ENCODE measurements around the gene SYT9.
"Not testable (repeated sequence)": the region's sequence is repeated elsewhere in the genome, so short reads cannot be mapped to it uniquely, and the experiment has no call there.

SYT9 gene

DNA sequence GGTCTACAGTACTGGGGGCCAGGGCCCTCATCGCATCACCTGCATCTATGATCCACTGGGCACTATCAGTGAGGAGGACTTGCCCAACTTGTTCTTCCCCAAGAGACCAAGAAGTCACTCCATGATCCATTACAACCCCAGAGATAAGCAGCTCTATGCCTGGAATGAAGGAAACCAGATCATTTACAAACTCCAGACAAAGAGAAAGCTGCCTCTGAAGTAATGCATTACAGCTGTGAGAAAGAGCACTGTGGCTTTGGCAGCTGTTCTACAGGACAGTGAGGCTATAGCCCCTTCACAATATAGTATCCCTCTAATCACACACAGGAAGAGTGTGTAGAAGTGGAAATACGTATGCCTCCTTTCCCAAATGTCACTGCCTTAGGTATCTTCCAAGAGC, 258.3 kb downstream of the SYT9 start:
- H3K27me3 Mint-ChIP-seq = no peaks in the 10 kb centered on the region
- H3K4me1 Mint-ChIP-seq = peaks cover 28% of the 10 kb centered on the region
- H3K9me3 Mint-ChIP-seq = no peaks in the 10 kb centered on the region
- no peak overlapping the region for H3K27ac Mint-ChIP-seq
- H3K4me3 Mint-ChIP-seq = no peak overlapping the region
- H3K36me3 Mint-ChIP-seq = no peaks in the 10 kb centered on the region

- Mint-ChIP-seq H3K4me3 (no peak overlapping the region), H3K27me3 (no peaks in the 10 kb centered on the region), H3K36me3 (no peaks in the 10 kb centered on the region), H3K9me3 (no peaks in the 10 kb centered on the region), H3K4me1 (peaks cover 42% of the 10 kb centered on the region), H3K27ac (no peak overlapping the region)
Observed at GRCh38 chr11:7511401-7511800, 259.7 kb downstream of the SYT9 start.

DNA sequence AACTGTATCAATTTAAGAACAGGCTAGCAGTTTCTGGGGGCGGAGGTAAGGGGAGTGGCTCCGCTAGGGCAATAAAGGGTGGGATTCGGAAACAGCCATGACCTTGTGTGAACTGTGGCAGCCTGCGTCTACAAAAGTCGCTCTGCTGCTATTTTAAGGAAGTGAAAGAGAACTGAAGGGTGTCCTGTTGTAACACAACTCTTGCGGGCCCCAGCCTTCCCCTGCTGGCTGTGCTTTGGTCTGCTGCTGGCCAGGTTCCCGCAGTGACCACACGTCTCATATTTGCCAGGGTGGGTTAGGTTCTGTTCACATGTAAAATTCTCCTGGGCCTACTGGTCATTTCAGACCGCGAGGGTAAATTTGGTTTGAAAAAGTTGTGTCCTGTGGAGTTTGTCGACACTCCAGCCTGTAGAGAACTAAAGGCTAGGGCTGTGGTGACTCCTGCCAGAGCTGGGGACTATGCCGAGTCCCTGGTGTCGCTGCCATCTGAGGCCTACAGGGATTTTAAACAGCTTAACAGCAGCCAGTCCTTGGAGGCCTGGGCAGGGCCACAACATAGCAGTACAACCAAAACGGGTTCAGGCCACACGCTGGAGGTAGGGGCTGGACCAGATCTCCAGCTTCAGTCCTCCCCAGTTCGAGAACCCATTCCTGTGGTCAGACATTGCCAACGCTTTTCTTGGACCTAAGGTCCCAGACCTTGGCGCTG, 261.0 kb downstream of the SYT9 start:
- Mint-ChIP-seq H3K27ac (peak overlapping the region; percentile 94), H3K27me3 (no peaks in the 10 kb centered on the region), H3K9me3 (no peaks in the 10 kb centered on the region), H3K4me3 (peak overlapping the region; percentile 93), H3K4me1 (peaks cover 52% of the 10 kb centered on the region), H3K36me3 (no peaks in the 10 kb centered on the region)

GRCh38 chr11:7513234-7514098, 261.8 kb downstream of the SYT9 start, which contains the start of gene PPFIBP2:
TSS of gene PPFIBP2 (plus strand) at chr11:7513999. CDS start at chr11:7549476, 35,477 bp downstream.
- peak within 1 kb of the TSS; percentile 94 for H3K27ac Mint-ChIP-seq
- no peaks in the 10 kb centered on the region for H3K9me3 Mint-ChIP-seq

GRCh38 chr11:7514099-7514591, 262.4 kb downstream of the SYT9 start:
- H3K27ac Mint-ChIP-seq = no peak overlapping the region
- peak overlapping the region; percentile 93 for H3K4me3 Mint-ChIP-seq
- no peaks in the 10 kb centered on the region for H3K36me3 Mint-ChIP-seq
- no peaks in the 10 kb centered on the region for H3K27me3 Mint-ChIP-seq
- peaks cover 64% of the 10 kb centered on the region for H3K4me1 Mint-ChIP-seq
- H3K9me3 Mint-ChIP-seq = no peaks in the 10 kb centered on the region

More at GRCh38 chr11:7513234-7514098, 261.8 kb downstream of the SYT9 start, which contains the start of gene PPFIBP2:
- H3K4me1 Mint-ChIP-seq = peaks cover 57% of the 10 kb centered on the region
- H3K4me3 Mint-ChIP-seq = peak within 1 kb of the TSS; percentile 93
- H3K27me3 Mint-ChIP-seq = no peaks in the 10 kb centered on the region
- no peaks in the 10 kb centered on the region for H3K36me3 Mint-ChIP-seq

DNA sequence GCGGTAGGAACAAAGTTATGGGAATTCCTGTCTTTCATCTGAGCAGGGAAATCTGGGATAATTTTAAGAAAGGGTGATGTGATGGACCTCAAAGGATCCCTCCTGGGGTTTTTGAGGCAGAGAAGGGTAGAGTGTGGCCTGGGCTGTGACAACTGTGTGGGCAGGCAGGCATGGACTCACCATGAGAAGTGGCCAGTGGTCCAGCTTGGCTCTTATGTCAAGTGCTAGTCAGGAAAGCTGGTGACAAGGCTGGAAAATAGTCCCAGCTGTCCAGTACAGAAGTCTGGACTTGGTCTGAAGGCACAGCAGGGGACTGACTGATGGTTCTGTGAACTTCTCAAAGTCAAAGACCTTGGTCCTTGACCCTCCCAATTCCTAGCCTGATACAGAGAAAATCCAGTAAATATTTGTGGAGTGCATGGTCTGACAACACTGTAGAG, 263.8 kb downstream of the SYT9 start:
- H3K4me1 Mint-ChIP-seq = peaks cover 65% of the 10 kb centered on the region

DNA sequence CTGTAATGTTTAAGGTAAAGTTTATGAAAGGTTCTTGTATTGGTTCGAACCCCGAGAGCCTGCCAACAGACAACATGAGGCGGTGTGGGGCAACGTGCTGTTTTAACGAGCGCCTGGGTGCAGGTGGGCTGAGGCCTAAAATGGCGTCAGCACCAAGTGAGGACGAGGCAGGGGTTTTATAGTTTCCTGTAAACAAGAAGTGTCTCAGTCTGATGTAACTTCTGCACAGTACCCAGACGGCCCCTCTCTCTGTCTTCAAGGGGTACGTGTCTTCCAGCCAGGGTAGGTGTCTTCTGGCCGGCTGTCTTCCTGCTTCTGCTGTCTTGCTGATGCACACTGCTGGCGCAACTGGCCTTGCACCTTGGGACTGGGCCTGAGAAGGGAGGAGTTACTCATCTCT, 264.8 kb downstream of the SYT9 start:
- Mint-ChIP-seq H3K4me1 (peaks cover 61% of the 10 kb centered on the region), H3K36me3 (no peaks in the 10 kb centered on the region), H3K4me3 (peak overlapping the region; percentile 24), H3K9me3 (no peaks in the 10 kb centered on the region), H3K27ac (peak overlapping the region; percentile 89), H3K27me3 (no peaks in the 10 kb centered on the region)

More for the DNA sequence above, 263.8 kb downstream of the SYT9 start:
- H3K4me3 Mint-ChIP-seq = peak overlapping the region; percentile 15
- H3K27me3 Mint-ChIP-seq = no peaks in the 10 kb centered on the region
- H3K27ac Mint-ChIP-seq = peak overlapping the region; percentile 89
- H3K36me3 Mint-ChIP-seq = no peaks in the 10 kb centered on the region
- no peaks in the 10 kb centered on the region for H3K9me3 Mint-ChIP-seq

- H3K4me1 Mint-ChIP-seq = peaks cover 48% of the 10 kb centered on the region
- H3K36me3 Mint-ChIP-seq, H3K27ac Mint-ChIP-seq, H3K9me3 Mint-ChIP-seq, H3K27me3 Mint-ChIP-seq, H3K4me3 Mint-ChIP-seq: not testable (repeated sequence)
Observed at GRCh38 chr11:7517743-7518142, 266.0 kb downstream of the SYT9 start.

Measured in activated naive CD4-positive, alpha-beta T cell treated with anti-CD3 and anti-CD28 coated beads, Interleukin-2, amount 50 U/mL, for 24 hours (primary cell).